ENCODE measurements around the gene ZNF526. TPM values are rescaled to one million over a fixed set of nuclear protein-coding genes. Genes with fewer than 3 reads are reported as not detected.

ZNF526 gene
- total RNA-seq, 3 donors from 2014 or later: 4.0 to 6.9 (median 6.0) TPM

DNA sequence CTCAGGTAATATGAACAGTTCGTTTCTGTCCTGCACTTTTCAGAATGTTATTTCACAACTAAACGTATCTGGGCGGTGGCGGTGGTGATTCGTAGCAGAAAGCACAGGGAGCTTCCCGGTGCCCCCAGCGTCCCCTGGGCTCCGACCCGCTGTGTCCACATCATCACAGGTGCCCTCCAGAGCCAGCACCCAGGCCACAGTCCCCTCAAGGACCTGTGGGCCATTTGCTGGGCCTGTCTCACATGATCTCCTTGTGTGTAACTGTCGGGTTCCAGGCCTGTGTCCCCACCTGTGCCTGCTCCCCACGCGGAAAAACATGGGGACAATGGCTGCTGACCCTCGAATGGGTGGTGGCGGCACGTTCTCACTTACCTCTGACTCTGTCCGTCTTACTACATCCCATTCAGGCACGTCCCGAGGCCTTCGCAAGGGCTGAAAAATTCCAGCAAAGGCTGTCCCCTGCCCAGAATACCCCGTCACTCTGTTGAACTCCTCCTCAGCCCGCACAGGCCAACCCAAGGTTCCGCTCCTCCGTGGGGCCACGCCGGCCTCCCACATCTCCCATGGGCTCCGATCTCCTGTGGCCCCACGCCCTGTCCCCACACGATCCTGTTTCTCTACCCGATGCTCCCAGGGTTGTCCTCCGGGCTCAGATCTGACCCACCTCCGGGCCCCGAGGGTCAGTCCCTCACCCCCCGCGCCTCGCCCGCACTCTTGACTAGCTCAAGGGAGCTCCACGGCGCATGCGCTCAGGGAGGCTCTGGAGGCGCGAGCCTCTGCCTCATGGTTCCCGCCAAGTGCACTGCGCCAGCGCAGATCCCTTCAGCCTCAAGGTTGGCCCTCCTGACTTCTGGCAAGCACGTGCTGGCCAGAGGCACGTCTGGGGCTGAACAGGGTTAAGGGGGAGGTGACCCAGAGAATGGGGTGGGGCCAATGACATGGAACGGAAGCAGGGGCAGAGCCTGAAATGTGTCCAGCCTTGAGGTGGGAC, 23.8 kb upstream of the ZNF526 start:
- H3K4me3 ChIP-seq: no peak overlapping the region
- no peak for DNase-seq (ENCODE audit: low spot score in 2 of 2)
- no peaks in the 10 kb centered on the region for H3K36me3 ChIP-seq
- H3K4me1 ChIP-seq: no peaks in the 10 kb centered on the region
- H3K9me3 ChIP-seq: peaks cover 0 to 5% of the 10 kb centered on the region in 2 donors
- intact Hi-C loops (cut with DNase I; ENCODE audit: low total_unique reads): no loop called here
- H3K27me3 ChIP-seq: no peaks in the 10 kb centered on the region
- H3K27ac ChIP-seq: no peak overlapping the region
- TF ChIP-seq POLR2A (IDR thresholded peaks at IDR 0.05) (no peak), POLR2AphosphoS5 (IDR thresholded peaks at IDR 0.05) (no peak)
- TF ChIP-seq, protein P1, sequence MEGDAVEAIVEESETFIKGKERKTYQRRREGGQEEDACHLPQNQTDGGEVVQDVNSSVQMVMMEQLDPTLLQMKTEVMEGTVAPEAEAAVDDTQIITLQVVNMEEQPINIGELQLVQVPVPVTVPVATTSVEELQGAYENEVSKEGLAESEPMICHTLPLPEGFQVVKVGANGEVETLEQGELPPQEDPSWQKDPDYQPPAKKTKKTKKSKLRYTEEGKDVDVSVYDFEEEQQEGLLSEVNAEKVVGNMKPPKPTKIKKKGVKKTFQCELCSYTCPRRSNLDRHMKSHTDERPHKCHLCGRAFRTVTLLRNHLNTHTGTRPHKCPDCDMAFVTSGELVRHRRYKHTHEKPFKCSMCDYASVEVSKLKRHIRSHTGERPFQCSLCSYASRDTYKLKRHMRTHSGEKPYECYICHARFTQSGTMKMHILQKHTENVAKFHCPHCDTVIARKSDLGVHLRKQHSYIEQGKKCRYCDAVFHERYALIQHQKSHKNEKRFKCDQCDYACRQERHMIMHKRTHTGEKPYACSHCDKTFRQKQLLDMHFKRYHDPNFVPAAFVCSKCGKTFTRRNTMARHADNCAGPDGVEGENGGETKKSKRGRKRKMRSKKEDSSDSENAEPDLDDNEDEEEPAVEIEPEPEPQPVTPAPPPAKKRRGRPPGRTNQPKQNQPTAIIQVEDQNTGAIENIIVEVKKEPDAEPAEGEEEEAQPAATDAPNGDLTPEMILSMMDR (IDR thresholded peaks at IDR 0.05): no peak

DNA sequence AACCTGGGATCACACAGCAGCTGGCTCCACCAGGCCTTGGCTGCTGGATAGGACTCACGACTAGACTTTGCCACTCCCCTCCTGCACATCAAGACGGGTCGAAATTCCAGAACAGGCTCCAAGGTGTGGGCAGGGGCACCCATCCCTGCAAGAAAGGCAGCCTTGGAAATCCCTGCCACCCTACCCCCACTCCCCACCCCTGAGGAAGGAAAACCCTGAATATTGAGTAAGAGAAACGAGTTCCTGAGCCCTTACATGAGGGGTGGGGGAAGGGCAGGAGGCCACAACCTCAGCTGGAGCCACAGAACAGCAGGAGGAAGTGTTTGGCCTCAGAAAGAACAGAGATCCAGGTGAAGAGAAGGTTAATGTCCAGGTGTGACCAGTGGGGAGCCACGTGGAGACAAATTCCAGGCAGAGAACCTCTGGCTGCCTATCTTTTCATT, 22.7 kb upstream of the ZNF526 start:
- peaks cover 0 to 5% of the 10 kb centered on the region in 2 donors for H3K9me3 ChIP-seq
- no peak for DNase-seq (ENCODE audit: low spot score in 2 of 2)
- TF ChIP-seq POLR2AphosphoS5 (IDR thresholded peaks at IDR 0.05): no peak
- TF ChIP-seq POLR2A (IDR thresholded peaks at IDR 0.05): no peak
- TF ChIP-seq, protein P1 (IDR thresholded peaks at IDR 0.05): no peak
- no peaks in the 10 kb centered on the region for H3K4me1 ChIP-seq
- intact Hi-C loops (cut with DNase I; ENCODE audit: low total_unique reads): no loop called here
- no peaks in the 10 kb centered on the region for H3K27me3 ChIP-seq
- H3K27ac ChIP-seq: no peak overlapping the region
- H3K36me3 ChIP-seq: no peaks in the 10 kb centered on the region
- no peak overlapping the region for H3K4me3 ChIP-seq

DNA sequence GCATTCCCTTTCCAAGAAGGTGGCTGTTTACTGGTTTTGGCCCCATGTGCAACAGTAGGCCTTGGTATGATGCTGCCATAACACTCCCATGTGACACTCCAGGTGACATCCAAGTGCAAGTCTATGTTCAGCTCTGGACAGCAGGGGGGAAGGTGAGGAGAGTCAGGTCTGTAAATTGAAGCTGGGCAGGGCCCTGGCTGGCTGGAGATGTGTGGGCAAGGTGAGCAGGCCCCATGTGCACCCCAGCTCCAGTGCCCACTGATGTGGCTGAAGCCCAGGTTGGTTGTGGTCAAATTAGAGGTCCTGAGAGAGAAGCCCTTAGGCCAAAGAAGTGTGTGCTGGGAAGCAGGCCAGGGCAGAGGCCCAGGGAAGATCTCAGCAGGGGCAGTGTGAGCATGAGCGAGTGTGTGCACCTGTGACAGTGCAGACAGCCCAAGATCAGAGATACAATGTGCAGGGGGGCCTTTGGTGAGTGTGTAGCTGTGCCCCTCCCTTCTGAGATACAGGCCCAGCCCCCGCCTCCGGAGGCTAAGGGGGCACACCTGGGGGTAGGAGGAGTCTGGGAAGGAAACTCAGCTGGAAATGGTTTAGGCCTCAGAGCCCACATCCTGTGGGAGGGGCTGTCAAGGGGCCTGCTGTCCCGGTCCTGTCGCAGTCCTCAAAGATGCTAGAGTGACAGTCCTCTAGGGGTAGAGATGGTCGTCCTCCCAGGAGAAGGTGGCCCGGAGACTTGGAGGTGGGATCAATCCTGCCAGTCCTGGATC, 21.3 kb upstream of the ZNF526 start:
- peak overlapping the region; percentile 45 to 68 for H3K27ac ChIP-seq
- H3K4me1 ChIP-seq: no peaks in the 10 kb centered on the region
- H3K27me3 ChIP-seq: no peaks in the 10 kb centered on the region
- TF ChIP-seq, protein P1 (IDR thresholded peaks at IDR 0.05): no peak
- TF ChIP-seq POLR2AphosphoS5 (IDR thresholded peaks at IDR 0.05): no peak
- no peak for TF ChIP-seq POLR2A (IDR thresholded peaks at IDR 0.05)
- intact Hi-C loops (cut with DNase I; ENCODE audit: low total_unique reads): no loop called here
- no peaks in the 10 kb centered on the region for H3K36me3 ChIP-seq
- H3K9me3 ChIP-seq: no peaks in the 10 kb centered on the region
- peak overlapping the region in 1 of 3 donors; percentile 40 for H3K4me3 ChIP-seq
- no peak for DNase-seq (ENCODE audit: low spot score in 2 of 2)

DNA sequence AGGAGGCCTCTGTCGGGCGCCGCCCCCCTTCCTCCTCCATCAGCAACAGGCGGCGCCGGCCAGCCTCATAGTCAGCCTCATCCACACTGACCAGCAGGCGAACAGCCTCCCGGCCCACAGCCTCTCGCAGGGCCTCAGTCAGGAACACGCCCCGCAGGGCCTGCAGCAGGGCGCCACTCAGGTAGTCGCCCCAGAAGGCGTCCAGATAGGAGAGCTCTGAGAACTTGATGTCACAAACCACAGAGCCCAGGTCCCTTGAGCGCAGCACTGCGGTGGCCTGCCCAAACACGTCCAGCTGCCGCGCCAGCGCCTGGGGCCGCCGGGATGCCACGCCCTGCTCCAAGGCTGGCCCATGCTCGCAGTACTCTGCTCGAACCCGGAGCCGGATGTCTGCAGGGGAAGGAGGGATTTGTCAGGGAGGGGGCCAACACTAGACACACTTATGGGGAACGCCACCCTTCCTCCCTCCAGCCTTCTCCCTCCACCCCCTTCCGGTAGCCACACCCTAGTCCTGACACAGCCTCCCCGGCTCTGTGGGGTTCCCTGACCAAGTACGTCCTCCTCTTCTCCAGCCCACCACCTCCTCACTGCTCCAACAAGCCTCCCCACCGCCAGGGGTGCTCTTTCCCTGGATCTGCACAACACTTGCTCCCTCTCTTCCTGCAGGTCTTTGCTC, 20.5 kb upstream of the ZNF526 start:
- no peaks in the 10 kb centered on the region for H3K36me3 ChIP-seq
- TF ChIP-seq, protein P1 (IDR thresholded peaks at IDR 0.05): no peak
- TF ChIP-seq POLR2AphosphoS5 (IDR thresholded peaks at IDR 0.05): no peak
- no peak for TF ChIP-seq POLR2A (IDR thresholded peaks at IDR 0.05)
- H3K27me3 ChIP-seq: no peaks in the 10 kb centered on the region
- no peak for DNase-seq (ENCODE audit: low spot score in 2 of 2)
- H3K4me3 ChIP-seq: peak overlapping the region in 1 of 3 donors; percentile 40
- no peaks in the 10 kb centered on the region for H3K9me3 ChIP-seq
- H3K4me1 ChIP-seq: no peaks in the 10 kb centered on the region
- H3K27ac ChIP-seq: peak overlapping the region; percentile 45 to 68
- intact Hi-C loops (cut with DNase I; ENCODE audit: low total_unique reads): no loop called here
